GM19438 (cell line): ENCODE results near the gene EXOC6B.
"Not testable (repeated sequence)": the region's sequence is repeated elsewhere in the genome, so short reads cannot be mapped to it uniquely, and the experiment has no call there.

ENCODE experiments used
- ATAC-seq: cut with Tn5 transposase; IDR thresholded peaks from one replicate; pipeline ENCODE4 v1.9.1; 2021; ENCODE audit warnings: low read depth; ENCODE audit not compliant: unreplicated experiment

Gene EXOC6B

DNA sequence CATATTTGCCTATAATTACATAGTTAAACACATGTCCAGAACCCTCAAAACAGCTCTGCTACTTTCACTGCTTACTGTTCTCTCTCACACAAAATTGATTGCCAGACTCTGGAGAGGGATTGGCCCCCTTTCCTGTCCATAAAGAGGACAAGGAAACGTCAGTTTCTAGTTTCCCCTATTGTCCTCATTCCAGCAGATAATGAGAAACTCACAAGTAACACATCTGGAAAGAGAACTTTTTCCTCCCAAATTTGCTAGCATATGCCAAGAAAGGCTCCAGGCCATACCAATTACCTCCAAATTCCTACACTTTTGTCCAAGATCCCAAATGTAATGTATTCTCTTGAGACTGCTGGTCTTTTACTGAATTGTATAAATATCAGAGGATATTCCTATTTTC, 200.5 kb downstream of the EXOC6B start:
- no peak for ATAC-seq

DNA sequence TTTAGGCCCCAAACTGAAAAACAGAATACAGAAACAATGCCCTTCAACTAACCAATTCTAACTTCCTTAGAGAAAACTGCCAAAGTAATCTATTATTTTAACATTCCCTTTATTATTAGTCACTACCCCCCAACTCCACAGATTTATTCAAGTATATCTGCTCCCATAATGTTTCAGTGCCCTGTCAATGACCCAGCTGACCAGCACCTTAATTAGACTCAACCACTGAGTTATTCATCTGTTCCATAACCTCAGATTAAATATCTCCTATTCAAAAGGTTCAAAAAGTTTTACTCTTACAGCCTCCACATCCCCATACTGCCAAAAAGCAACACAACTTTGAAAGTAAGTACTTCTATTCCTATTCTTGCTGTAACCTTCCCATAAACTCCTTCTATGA, 202.4 kb downstream of the EXOC6B start:
- no peak for ATAC-seq

DNA sequence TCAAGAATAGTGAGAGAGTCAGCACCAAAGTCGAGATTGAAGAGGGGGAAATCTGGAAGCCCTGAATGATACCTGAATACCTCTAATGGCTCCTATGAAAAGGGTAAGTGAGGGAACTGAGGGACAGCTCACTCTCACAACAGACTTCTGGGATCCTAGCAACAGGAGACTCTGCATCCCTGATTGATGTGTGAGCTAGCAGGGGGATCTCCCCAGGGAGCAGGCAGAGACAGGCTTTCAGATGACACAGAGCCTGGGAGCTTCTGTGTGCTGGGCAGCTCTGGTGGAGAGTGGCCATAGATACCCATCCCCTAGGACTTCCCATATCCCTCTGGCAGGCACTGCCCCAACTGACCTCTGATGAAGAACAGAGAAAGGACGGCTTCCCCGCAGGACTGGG, 206.2 kb downstream of the EXOC6B start:
- ATAC-seq = no peak

GRCh38 chr2:72613931-72614330, 211.9 kb downstream of the EXOC6B start:
- no peak for ATAC-seq

DNA sequence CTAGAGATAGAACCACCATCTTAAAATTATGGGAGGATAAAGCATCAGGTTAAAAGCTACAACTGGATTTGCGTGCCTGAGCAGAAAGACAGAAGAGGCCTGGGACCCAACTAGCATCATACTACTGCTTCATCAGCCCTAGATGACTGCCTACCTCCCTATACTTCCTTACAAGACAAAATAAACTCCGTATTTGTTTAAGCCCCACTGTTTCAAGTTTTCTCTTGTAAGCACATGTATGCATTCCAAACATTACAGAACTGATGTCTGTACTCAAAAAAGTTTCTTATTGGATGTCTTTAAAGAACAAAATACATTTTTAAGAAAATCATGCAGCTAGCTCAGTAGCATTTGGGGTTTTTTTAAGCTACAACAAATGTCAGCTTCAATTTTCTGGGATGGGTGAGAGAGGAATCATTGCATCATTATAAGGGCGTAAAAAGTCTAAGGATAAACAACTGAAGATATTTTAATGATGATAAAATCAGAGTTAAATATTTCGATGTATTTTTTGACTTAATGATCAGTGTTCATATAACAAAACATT, 213.1 kb downstream of the EXOC6B start:
- ATAC-seq = no peak

DNA sequence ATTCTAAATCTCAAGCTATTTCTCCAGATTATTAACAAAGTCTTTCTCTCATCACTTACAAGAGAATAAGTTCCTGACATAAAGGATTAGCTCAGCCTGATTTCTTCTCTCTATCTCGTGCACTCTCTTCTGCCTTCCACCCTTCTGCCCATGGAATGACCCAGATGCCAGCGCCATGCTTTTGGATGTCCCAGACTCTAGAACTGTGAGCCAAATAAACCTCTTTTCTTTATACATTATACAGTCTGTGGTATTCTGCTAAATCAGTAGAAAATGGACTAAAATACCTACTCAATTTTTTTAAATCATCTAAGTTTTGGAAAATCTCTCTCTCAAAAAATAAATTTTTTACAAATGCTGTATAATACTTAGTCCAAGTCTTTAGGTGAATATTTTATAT, 218.6 kb downstream of the EXOC6B start:
- ATAC-seq = no peak

GRCh38 chr2:72605836-72606442, 219.9 kb downstream of the EXOC6B start:
- ATAC-seq = no peak

DNA sequence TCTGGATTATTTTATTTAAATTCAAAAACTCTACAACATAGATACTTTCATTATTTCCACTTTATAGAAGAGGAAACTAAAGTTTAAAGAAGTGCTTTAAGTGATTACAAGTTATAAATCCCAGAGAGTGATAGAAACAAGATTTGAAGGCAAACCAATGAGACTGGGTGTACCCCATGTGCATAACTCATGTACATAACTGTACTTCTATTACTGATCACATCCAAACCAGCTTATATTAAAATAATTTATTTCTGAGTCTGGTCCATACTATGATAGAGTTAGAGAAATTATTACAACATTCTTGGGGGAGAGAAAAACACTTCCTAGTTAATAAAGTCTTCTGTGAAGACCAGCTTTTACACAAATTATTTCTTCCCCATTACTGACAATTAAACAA, 221.4 kb downstream of the EXOC6B start:
- ATAC-seq = no peak

GRCh38 chr2:72603481-72603880, 222.4 kb downstream of the EXOC6B start:
- ATAC-seq = no peak

- no peak for ATAC-seq
Observed at GRCh38 chr2:72602711-72603110, 223.1 kb downstream of the EXOC6B start.

- ATAC-seq = no peak
Observed at GRCh38 chr2:72602095-72602494, 223.7 kb downstream of the EXOC6B start.

DNA sequence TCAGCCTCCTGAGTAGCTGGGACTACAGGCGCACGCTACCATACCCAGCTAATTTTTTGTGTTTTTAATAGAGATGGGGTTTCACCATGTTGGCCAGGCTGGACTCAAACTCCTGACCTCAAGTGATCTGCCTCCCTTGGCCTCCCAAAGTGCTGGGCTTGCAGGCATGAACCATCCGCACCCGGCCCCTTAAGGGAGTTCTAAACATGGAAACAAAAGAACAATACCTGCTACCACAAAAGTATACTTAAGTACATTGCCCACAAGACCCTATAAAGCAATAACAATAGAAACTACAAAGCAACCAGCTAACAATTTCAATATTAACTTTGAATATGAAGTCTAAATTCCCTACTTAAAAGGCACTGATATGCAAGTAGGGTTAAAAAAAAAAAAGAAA, 242.0 kb downstream of the EXOC6B start:
- not testable (repeated sequence) for ATAC-seq

GRCh38 chr2:72583376-72583775, 242.5 kb downstream of the EXOC6B start:
- no peak for ATAC-seq

- ATAC-seq = no peak
Observed at GRCh38 chr2:72581560-72582181, 244.2 kb downstream of the EXOC6B start.

DNA sequence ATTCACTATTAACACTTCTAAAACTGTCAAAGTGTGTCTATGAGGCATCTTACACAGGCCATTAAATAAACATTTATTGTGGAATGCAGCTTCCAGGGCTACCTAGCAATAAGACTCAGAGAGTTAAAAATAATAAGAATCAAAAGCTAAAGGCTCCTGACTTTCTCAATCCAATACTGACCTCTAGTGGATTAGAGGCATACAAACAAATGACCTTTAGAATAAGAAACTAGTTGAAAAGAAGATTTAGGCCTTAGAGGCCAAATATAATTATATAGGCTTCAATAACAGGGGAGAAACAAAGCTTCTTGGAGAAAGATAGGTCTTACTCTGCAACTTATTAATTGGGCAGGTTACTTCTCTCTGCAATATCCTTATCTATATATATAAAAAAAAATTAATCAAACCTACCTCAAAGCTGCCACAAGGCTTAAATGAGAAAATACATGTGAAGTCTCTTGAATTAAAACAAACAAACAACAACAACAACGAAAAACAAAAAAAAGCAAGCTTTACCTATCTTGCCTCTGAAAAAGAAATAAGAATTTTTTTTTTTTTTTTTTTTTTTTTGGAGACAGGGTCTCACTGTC, 246.1 kb downstream of the EXOC6B start:
- ATAC-seq = no peak

GRCh38 chr2:72576861-72577260, 249.0 kb downstream of the EXOC6B start:
- ATAC-seq = no peak

DNA sequence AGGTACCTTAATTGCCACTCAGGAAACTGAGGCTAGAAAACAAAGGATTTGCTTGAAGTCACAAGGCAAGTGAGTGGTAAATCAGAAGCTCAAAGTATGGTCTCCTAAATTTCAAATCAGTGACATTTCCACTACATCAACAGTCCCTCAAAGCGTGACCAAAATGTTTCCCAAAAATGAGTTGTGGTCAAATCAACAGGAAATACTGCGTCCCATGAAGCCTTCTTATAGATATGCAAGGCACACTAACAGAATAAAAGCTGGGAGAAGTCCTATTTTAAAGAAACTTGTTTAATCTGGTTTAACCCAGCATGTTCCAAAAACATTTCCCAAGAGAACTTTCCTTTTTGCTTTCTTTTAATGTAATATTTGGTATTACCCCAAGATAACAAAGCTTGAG, 249.4 kb downstream of the EXOC6B start:
- no peak for ATAC-seq

DNA sequence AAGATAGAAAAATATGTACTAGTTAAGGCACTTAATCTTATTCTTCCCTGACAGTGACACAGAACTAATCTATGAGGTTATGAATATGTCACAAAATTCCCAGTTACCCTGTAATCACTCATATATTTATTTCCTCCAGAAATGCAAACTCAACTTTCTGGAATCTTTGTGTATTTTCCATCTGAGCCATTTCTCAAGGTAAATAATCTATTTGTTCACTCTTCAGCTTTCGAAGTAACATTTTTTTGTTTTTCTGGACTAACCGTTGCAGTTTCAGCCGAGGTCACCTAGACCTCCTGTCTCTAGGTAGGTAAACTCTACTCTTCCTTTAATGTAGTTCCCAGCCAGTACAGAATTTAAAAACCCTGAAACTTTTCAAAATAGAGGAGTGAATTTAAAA, 250.9 kb downstream of the EXOC6B start:
- ATAC-seq = no peak

GRCh38 chr2:72573232-72573631, 252.6 kb downstream of the EXOC6B start:
- ATAC-seq = no peak

DNA sequence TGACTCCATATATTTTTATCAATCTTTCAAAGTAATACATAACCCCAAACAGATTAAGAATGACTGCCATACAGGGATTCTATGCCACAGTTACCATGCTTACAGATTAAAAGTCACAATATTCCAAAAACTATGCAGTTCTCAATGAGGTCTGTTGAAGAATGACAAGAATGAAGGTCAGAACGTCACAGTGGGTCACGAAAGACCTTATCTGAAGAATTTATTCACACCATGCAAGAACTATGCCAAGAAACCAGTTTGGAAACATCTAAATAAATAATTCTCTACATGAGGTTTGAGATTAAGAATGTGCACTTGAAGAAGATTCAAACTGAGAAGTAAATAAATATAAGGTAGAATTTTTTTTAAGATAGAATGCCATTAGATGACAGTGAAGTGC, 253.3 kb downstream of the EXOC6B start:
- no peak for ATAC-seq

- ATAC-seq = no peak
Observed at GRCh38 chr2:72570413-72570812, 255.4 kb downstream of the EXOC6B start.
